Endothelial cell of umbilical vein (primary cell): ENCODE measurements around the gene C3orf85. TPM values are rescaled to one million over a fixed set of nuclear protein-coding genes. Genes with fewer than 3 reads are reported as not detected.

Experiments
- BruUV-seq: library from RNA; stranded (reverse); fragments of 400-500 nt; replicated peaks from 2 replicates; lab custom pipeline; 2021; lab: Mats Ljungman, UMichigan
- CTCF ChIA-PET: fragments of 300-600, 350-600 bp; sonication (Branson Sonifier 250); formaldehyde crosslinking; loops from one replicate; lab custom pipeline; 2021; ENCODE audit warnings: antibody characterized with exemption, inconsistent platforms; lab: Charles Lee
- POLR2A ChIA-PET: fragments of 300-600, 350-600 bp; sonication (Branson Sonifier 250); formaldehyde crosslinking; loops from one replicate; lab custom pipeline; 2021; ENCODE audit warnings: antibody characterized with exemption, inconsistent platforms; lab: Charles Lee
- DNase-seq: peaks from one replicate; pipeline ENCODE4 v3.0.0-alpha.2; 2011; ENCODE audit warnings: low read depth, low spot score
- FAIRE-seq: peaks from 2 replicates; lab custom pipeline; 2011; peaks lifted over from hg19 to GRCh38; lab: Jason Lieb, UNC
- H2AFZ ChIP-seq: 2 replicates; pipeline ENCODE4 v1.6.0; 2012; ENCODE audit warnings: low read depth, low read length, control low read depth, inconsistent platforms
- H3K27ac ChIP-seq: 2 replicates; pipeline ENCODE4 v1.5.1; 2011; ENCODE audit warnings: low read depth, mild to moderate bottlenecking, control low read depth, low read length, moderate library complexity; ENCODE audit not compliant: insufficient read depth
- H3K27me3 ChIP-seq, 2 experiments: 2 replicates each; pipeline versions ENCODE4 v1.6.0 to v1.6.1; 2011; ENCODE audit warnings: low read length in 2 of 2, mixed read lengths in 1 of 2; ENCODE audit not compliant: control insufficient read depth in 2 of 2, insufficient read depth in 2 of 2
- H3K36me3 ChIP-seq, 2 experiments: 2 replicates in 1 of 2; 3 replicates in 1 of 2; pipeline ENCODE4 v1.5.1; 2011; ENCODE audit warnings: low read length in 2 of 2, mild to moderate bottlenecking in 1 of 2, moderate library complexity in 1 of 2; ENCODE audit not compliant: control insufficient read depth in 2 of 2, insufficient read depth in 2 of 2; ENCODE audit errors: extremely low read depth in 1 of 2
- H3K4me1 ChIP-seq: 3 replicates; pipeline ENCODE4 v1.5.1; 2011; ENCODE audit warnings: mild to moderate bottlenecking, low read length; ENCODE audit not compliant: control insufficient read depth, insufficient read depth; ENCODE audit errors: extremely low read depth
- H3K4me2 ChIP-seq: 2 replicates; pipeline ENCODE4 v1.6.1; 2011; ENCODE audit warnings: low read length, control low read depth, mixed read lengths; ENCODE audit not compliant: insufficient read depth
- H3K4me3 ChIP-seq, 3 experiments: fragments of 200-600 bp in 1 of 3; sonication (generic), shearing (Covaris generic) in 1 of 3; replicated peaks in 1 of 3; 2 replicates each; pipeline ENCODE4 v1.5.1; 2011 to 2016; ENCODE audit warnings: control low read depth in 3 of 3, low read length in 3 of 3, mild to moderate bottlenecking in 2 of 3, inconsistent platforms in 1 of 3, low read depth in 1 of 3, moderate library complexity in 1 of 3; ENCODE audit not compliant: insufficient read depth in 1 of 3
- H3K79me2 ChIP-seq: 2 replicates; pipeline ENCODE4 v1.6.0; 2012; ENCODE audit warnings: low read length, inconsistent platforms; ENCODE audit not compliant: control insufficient read depth, insufficient read depth
- H3K9ac ChIP-seq: replicated peaks from 2 replicates; pipeline ENCODE3; 2011; ENCODE audit warnings: low read length, control low read depth; ENCODE audit not compliant: insufficient read depth; ENCODE audit errors: extremely low read depth
- H3K9me1 ChIP-seq: replicated peaks from 3 replicates; pipeline ENCODE4 v1.6.0; 2011; ENCODE audit warnings: mild to moderate bottlenecking, low read length; ENCODE audit not compliant: control insufficient read depth, insufficient read depth; ENCODE audit errors: extremely low read depth
- H3K9me3 ChIP-seq: replicated peaks from 2 replicates; pipeline ENCODE4 v1.5.1; 2012; ENCODE audit warnings: low read length, inconsistent platforms; ENCODE audit not compliant: control insufficient read depth, insufficient read depth
- H4K20me1 ChIP-seq: replicated peaks from 2 replicates; pipeline ENCODE3; 2011; ENCODE audit warnings: mild to moderate bottlenecking, low read length; ENCODE audit not compliant: control insufficient read depth, insufficient read depth; ENCODE audit errors: extremely low read depth
- EZH2 ChIP-seq: IDR thresholded peaks from 2 replicates; pipeline ENCODE4 v1.6.1; 2012; ENCODE audit warnings: borderline replicate concordance, low read depth, mild to moderate bottlenecking, moderate library complexity, low read length, inconsistent platforms; ENCODE audit not compliant: severe bottlenecking
- FOS ChIP-seq: IDR thresholded peaks from 2 replicates; pipeline ENCODE4 v1.6.1; 2011; ENCODE audit warnings: mild to moderate bottlenecking, low read length, moderate library complexity, borderline replicate concordance; ENCODE audit not compliant: insufficient read depth
- GATA2 ChIP-seq: IDR thresholded peaks from 2 replicates; pipeline ENCODE4 v1.7.0; 2011; ENCODE audit warnings: low read depth, mild to moderate bottlenecking, moderate library complexity, mixed read lengths, low read length; ENCODE audit not compliant: insufficient read length, insufficient read depth
- JUN ChIP-seq: IDR thresholded peaks from 2 replicates; pipeline ENCODE4 v1.6.1; 2011; ENCODE audit warnings: borderline replicate concordance, low read depth; ENCODE audit not compliant: insufficient read length, insufficient read depth
- MAX ChIP-seq: IDR thresholded peaks from 2 replicates; pipeline ENCODE4 v1.6.1; 2011; ENCODE audit not compliant: insufficient read depth, insufficient read length
- MYC ChIP-seq: IDR thresholded peaks from one replicate; pipeline ENCODE4 v1.6.1; 2011; ENCODE audit warnings: mild to moderate bottlenecking, low read depth, low read length
- POLR2A ChIP-seq: IDR thresholded peaks from 2 replicates; pipeline ENCODE4 v1.6.1; 2012; ENCODE audit warnings: low read depth, mild to moderate bottlenecking, control low read depth, low read length
- POLR2AphosphoS5 ChIP-seq: IDR thresholded peaks from 2 replicates; pipeline ENCODE4 v1.6.1; 2012; ENCODE audit warnings: low read depth, mild to moderate bottlenecking, control low read depth, low read length, moderate library complexity; ENCODE audit not compliant: insufficient read depth
- dilution Hi-C: fragments of 300-500 bp; cut with MboI; formaldehyde crosslinking; loops from one replicate; pipeline ENCODE4 v1.15.0; 2019; ENCODE audit warnings: low sequenced_read_pairs; ENCODE audit not compliant: extremely low pct_ligation_motif_present
- intact Hi-C: fragments of 100-400 bp; cut with micrococcal nuclease; formaldehyde crosslinking; loops from one replicate; pipeline ENCODE4 v1.10.0; 2022
- polyA plus RNA-seq, 4 experiments: library from polyadenylated mRNA; depleted of rRNA in 3 of 4; stranded (reverse) in 3 of 4; unstranded in 1 of 4; fragments of >200 nt; gene quantifications; 2 replicates each; pipeline versions ENCODE4 v1.2.1 to v1.2.3, GENCODE V29; 2011 to 2012; ENCODE audit warnings: missing spikeins in 1 of 4
- total RNA-seq: library from RNA; stranded (reverse); gene quantifications from 2 replicates; pipeline ENCODE4 v1.2.3, GENCODE V29; 2021
- TF ChIP-seq, protein P1 (sequence below), 2 donors: IDR thresholded peaks; 1 replicate in 1 of 2; 2 replicates in 1 of 2; pipeline ENCODE4 v1.5.1; 2011; ENCODE audit warnings: low read length in 2 of 2, mild to moderate bottlenecking in 2 of 2, moderate library complexity in 2 of 2, control low read depth in 1 of 2, inconsistent platforms in 1 of 2, low read depth in 1 of 2; ENCODE audit not compliant: insufficient read depth in 1 of 2; ENCODE audit errors: extremely low read depth in 1 of 2

Gene C3orf85
- total and polyA plus RNA-seq, 2 donors (not counting 3 experiments of a cell fraction or from before 2014, with no cell fraction given) = not detected

GRCh38 chr3:109177908-109178307, 41.4 kb downstream of the C3orf85 start:
- no peak overlapping the region for H2AFZ ChIP-seq
- H4K20me1 ChIP-seq = no peaks in the 10 kb centered on the region
- no peak overlapping the region for H3K27ac ChIP-seq
- H3K4me2 ChIP-seq = no peak overlapping the region
- H3K9me3 ChIP-seq = no peaks in the 10 kb centered on the region
- H3K79me2 ChIP-seq = no peaks in the 10 kb centered on the region
- FAIRE-seq (no peak), DNase-seq (no peak)
- H3K36me3 ChIP-seq = no peaks in the 10 kb centered on the region
- H3K4me1 ChIP-seq = no peaks in the 10 kb centered on the region
- H3K27me3 ChIP-seq = no peaks in the 10 kb centered on the region
- dilution Hi-C loops = no loop called here
- H3K9ac ChIP-seq = no peak overlapping the region
- TF ChIP-seq, protein P1, sequence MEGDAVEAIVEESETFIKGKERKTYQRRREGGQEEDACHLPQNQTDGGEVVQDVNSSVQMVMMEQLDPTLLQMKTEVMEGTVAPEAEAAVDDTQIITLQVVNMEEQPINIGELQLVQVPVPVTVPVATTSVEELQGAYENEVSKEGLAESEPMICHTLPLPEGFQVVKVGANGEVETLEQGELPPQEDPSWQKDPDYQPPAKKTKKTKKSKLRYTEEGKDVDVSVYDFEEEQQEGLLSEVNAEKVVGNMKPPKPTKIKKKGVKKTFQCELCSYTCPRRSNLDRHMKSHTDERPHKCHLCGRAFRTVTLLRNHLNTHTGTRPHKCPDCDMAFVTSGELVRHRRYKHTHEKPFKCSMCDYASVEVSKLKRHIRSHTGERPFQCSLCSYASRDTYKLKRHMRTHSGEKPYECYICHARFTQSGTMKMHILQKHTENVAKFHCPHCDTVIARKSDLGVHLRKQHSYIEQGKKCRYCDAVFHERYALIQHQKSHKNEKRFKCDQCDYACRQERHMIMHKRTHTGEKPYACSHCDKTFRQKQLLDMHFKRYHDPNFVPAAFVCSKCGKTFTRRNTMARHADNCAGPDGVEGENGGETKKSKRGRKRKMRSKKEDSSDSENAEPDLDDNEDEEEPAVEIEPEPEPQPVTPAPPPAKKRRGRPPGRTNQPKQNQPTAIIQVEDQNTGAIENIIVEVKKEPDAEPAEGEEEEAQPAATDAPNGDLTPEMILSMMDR (IDR thresholded peaks at IDR 0.05; ENCODE audit: extremely low read depth in 1 of 2, insufficient read depth in 1 of 2, low read depth in 1 of 2, low read length in 2 of 2) = no peak
- TF ChIP-seq JUN = no peak
- no peak for TF ChIP-seq POLR2AphosphoS5
- TF ChIP-seq GATA2 = no peak
- ChIA-PET POLR2A (no interaction called here), CTCF (no interaction called here)
- no peaks in the 10 kb centered on the region for H3K9me1 ChIP-seq
- no peak overlapping the region for H3K4me3 ChIP-seq
- intact Hi-C loops = no loop called here
- no TSS peak for BruUV-seq

DNA sequence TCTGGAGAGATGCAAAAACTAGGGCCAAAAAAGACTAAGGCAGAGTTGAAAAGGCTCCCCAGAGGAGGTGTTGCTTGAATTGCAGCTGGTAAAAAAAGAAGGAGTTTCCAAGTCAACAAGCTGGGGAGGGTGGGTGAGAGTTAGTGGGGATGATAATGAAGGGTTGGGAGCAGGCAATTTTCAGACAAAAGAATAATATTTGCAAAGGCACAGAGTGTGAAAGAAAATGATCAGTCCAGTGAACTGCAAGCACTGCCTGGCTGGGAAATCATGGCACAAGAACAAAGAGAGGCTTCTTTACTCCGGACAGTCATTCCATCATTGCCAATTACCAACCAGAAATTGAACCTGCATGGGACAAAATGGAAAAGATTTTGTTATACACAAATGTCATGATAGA, 42.2 kb downstream of the C3orf85 start:
- Histone ChIP-seq H4K20me1 (no peaks in the 10 kb centered on the region), H3K9me3 (no peaks in the 10 kb centered on the region), H3K9ac (no peak overlapping the region), H3K4me2 (no peak overlapping the region), H3K79me2 (no peaks in the 10 kb centered on the region), H3K9me1 (no peaks in the 10 kb centered on the region), H3K27ac (no peak overlapping the region), H3K4me3 (no peak overlapping the region), H3K4me1 (no peaks in the 10 kb centered on the region), H3K36me3 (no peaks in the 10 kb centered on the region), H3K27me3 (no peaks in the 10 kb centered on the region), H2AFZ (no peak overlapping the region)
- no peak for DNase-seq
- TF ChIP-seq EZH2 = no peak
- TF ChIP-seq GATA2 = no peak
- TF ChIP-seq POLR2AphosphoS5 = no peak
- TF ChIP-seq MAX = no peak
- TF ChIP-seq FOS = no peak
- no peak for TF ChIP-seq POLR2A
- TF ChIP-seq MYC = no peak
- TF ChIP-seq, protein P1 (IDR thresholded peaks at IDR 0.05; ENCODE audit: extremely low read depth in 1 of 2, insufficient read depth in 1 of 2, low read depth in 1 of 2, low read length in 2 of 2) = no peak
- intact Hi-C loops (no loop called here), dilution Hi-C loops (no loop called here)
- no peak for FAIRE-seq
- POLR2A ChIA-PET = no interaction called here
- BruUV-seq = no TSS peak
- CTCF ChIA-PET = no interaction called here
